GM10248 (cell line): ENCODE results near the gene CARD11.

ENCODE experiments used
- CTCF ChIA-PET: fragments of 300-600 bp; sonication (Branson Sonifier 250); formaldehyde crosslinking; extraction: SDS; loops from one replicate; lab custom pipeline; 2021; ENCODE audit warnings: antibody characterized with exemption; lab: Yijun Ruan, JAX
- POLR2A ChIA-PET: fragments of 350-650 bp; sonication (Branson Sonifier 250); formaldehyde crosslinking; extraction: SDS; loops from one replicate; lab custom pipeline; 2020; ENCODE audit warnings: antibody characterized with exemption; lab: Yijun Ruan, JAX
- DNase-seq: peaks from one replicate; pipeline ENCODE4 v3.0.0; 2012; ENCODE audit errors: extremely low spot score
- CTCF ChIP-seq: IDR thresholded peaks from 2 replicates; pipeline ENCODE4 v1.5.1; 2012; ENCODE audit warnings: mild to moderate bottlenecking, low read depth; ENCODE audit errors: extremely low read depth, missing control alignments, control extremely low read depth

CARD11 gene

GRCh38 chr7:2981103-2981480, 62.6 kb downstream of the CARD11 start:
- CTCF ChIA-PET: interaction anchor here (0.7 to 1.5 kb wide), 2 partner anchors 24 to 84 kb away, joined by 3 read pairs; no protein-coding TSS in a partner anchor

GRCh38 chr7:2980401-2981102, 63.1 kb downstream of the CARD11 start:
- DNase-seq: peak; percentile 52
- ChIA-PET POLR2A (no interaction called here), CTCF (interaction anchor here (1.2 to 1.5 kb wide), 3 partner anchors 10 to 25 kb away, joined by 3 to 4 read pairs (median 3); no protein-coding TSS in a partner anchor)

More at GRCh38 chr7:2981103-2981480, 62.6 kb downstream of the CARD11 start:
- no peak for DNase-seq
- POLR2A ChIA-PET: no interaction called here
- no peak for TF ChIP-seq CTCF

GRCh38 chr7:2979951-2980350, 63.7 kb downstream of the CARD11 start:
- CTCF ChIA-PET: interaction anchor here (1.2 to 1.3 kb wide), 3 partner anchors 11 to 86 kb away, joined by 3 to 4 read pairs (median 4); no protein-coding TSS in a partner anchor
- TF ChIP-seq CTCF: no peak
- no peak for DNase-seq
- POLR2A ChIA-PET: no interaction called here

More at GRCh38 chr7:2980401-2981102, 63.1 kb downstream of the CARD11 start:
- no peak for TF ChIP-seq CTCF

DNA sequence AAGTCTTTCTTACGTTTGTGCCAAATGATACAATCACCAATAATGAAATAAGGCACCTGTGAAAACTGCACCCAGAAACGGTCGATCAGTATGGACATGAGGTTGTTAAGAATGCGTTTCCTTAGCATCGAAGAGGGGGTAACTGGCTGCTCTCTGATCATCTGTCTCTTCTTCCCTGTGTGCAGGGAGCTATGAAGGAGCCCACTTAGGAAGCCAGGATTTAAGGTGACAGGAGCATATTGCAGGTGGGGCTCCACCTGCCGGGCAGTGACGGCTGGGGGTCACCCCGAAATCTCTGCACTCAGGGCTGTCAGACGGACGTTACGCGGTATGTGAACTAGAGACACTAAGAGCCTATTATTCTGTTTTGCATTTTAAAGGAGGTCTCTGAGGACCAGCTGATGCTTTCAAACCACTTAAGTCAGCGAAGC, 64.5 kb downstream of the CARD11 start:
- ChIA-PET CTCF (interaction anchor here (1.2 to 1.8 kb wide), 5 partner anchors 11 to 87 kb away, joined by 3 to 5 read pairs (median 4); no protein-coding TSS in a partner anchor), POLR2A (interaction anchor here (1.3 kb wide), 1 partner anchor 84 kb away, joined by 4 read pairs; no protein-coding TSS in a partner anchor)
- TF ChIP-seq CTCF: peak; percentile 39
- peak; percentile 58 for DNase-seq

DNA sequence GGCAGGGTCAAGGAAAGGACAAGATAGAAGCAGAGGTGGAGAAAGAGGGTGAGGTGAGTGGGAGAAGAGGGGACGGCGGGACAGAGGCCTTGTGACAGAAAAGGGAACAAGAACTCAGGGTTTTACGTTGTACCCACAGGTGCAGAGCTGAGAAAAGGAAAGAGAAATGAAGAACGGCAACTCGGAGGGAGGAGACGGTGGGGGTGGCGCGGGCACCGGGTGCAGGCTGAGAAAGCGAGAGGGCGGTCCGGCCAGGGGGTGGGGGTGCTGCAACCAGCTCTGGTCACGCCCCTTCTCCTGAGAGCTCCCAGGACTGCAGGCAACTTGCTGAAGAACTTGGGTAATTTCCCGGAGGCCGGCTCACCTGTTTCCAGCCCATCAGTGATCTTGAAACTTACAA, 65.3 kb downstream of the CARD11 start:
- TF ChIP-seq CTCF: no peak
- peak; percentile 87 for DNase-seq
- ChIA-PET CTCF (interaction anchor here (0.6 to 1.8 kb wide), 5 partner anchors 13 to 88 kb away, joined by 3 to 5 read pairs (median 3); no protein-coding TSS in a partner anchor), POLR2A (interaction anchor here (0.7 to 1.3 kb wide), 3 partner anchors 51 to 85 kb away, joined by 3 to 6 read pairs (median 4); no protein-coding TSS in a partner anchor)

GRCh38 chr7:2975821-2976371, 67.8 kb downstream of the CARD11 start:
- ChIA-PET POLR2A (no interaction called here), CTCF (interaction anchor here (1.0 to 1.6 kb wide), 5 partner anchors 9 to 89 kb away, joined by 3 to 6 read pairs (median 3); no protein-coding TSS in a partner anchor)
- no peak for DNase-seq
- no peak for TF ChIP-seq CTCF
